IMR-90 (cell line): Measurements from ENCODE around the gene DNAJC27. TPM values are rescaled to one million over a fixed set of nuclear protein-coding genes. Genes with fewer than 3 reads are reported as not detected.

Experiments
- ATAC-seq: fragments of 200-7000 bp; cut with Tn5 transposase; 2 replicates; pipeline ENCODE4 v1.9.1; 2020; ENCODE audit warnings: low read depth, mild to moderate bottlenecking, moderate library complexity
- BruUV-seq: library from RNA; stranded (reverse); fragments of 400-500 nt; replicated peaks from 2 replicates; lab custom pipeline; 2021; lab: Mats Ljungman, UMichigan
- CTCF ChIA-PET: fragments of 300-600 bp; formaldehyde crosslinking; extraction: SDS; loops from one replicate; lab custom pipeline; 2021; ENCODE audit warnings: antibody characterized with exemption; lab: Yijun Ruan, JAX
- POLR2A ChIA-PET: fragments of 300-600 bp; sonication (Branson Sonifier 250); formaldehyde crosslinking; loops from one replicate; lab custom pipeline; 2022; ENCODE audit warnings: antibody characterized with exemption; ENCODE audit not compliant: unreplicated experiment; lab: Charles Lee
- DNase-seq: peaks from one replicate; pipeline ENCODE4 v3.0.0; 2013
- H2AFZ ChIP-seq: replicated peaks from 2 replicates; pipeline ENCODE3; 2013; ENCODE audit warnings: low read length, mild to moderate bottlenecking; ENCODE audit not compliant: poor library complexity
- H2AK5ac ChIP-seq: 2 replicates; pipeline ENCODE4 v1.6.1; 2013; ENCODE audit warnings: low read depth, low read length, inconsistent platforms
- H2AK9ac ChIP-seq: replicated peaks from 2 replicates; pipeline ENCODE3; 2013; ENCODE audit warnings: mild to moderate bottlenecking, low read depth, low read length, moderate library complexity; ENCODE audit not compliant: poor library complexity
- H2BK120ac ChIP-seq: 2 replicates; pipeline ENCODE4 v1.6.1; 2013; ENCODE audit warnings: low read depth, low read length, inconsistent platforms
- H2BK15ac ChIP-seq: 3 replicates; pipeline ENCODE4 v1.6.1; 2013; ENCODE audit warnings: low read depth, low read length, inconsistent platforms
- H2BK20ac ChIP-seq: 2 replicates; pipeline ENCODE4 v1.6.1; 2013; ENCODE audit warnings: low read depth, mild to moderate bottlenecking, inconsistent platforms, low read length, moderate library complexity
- H2BK5ac ChIP-seq: 2 replicates; pipeline ENCODE4 v1.6.1; 2013; ENCODE audit warnings: mild to moderate bottlenecking, low read depth, low read length, inconsistent platforms; ENCODE audit not compliant: poor library complexity, severe bottlenecking
- H3K14ac ChIP-seq: replicated peaks from 2 replicates; pipeline ENCODE4 v1.6.1; 2013; ENCODE audit warnings: low read depth, low read length, inconsistent platforms
- H3K18ac ChIP-seq: 2 replicates; pipeline ENCODE4 v1.6.1; 2013; ENCODE audit warnings: low read depth, low read length, control low read depth
- H3K23ac ChIP-seq: 2 replicates; pipeline ENCODE4 v1.6.1; 2013; ENCODE audit warnings: low read depth, low read length, inconsistent platforms
- H3K27ac ChIP-seq: 2 replicates; pipeline ENCODE4 v1.5.1; 2013; ENCODE audit warnings: mild to moderate bottlenecking, control low read depth, low read length; ENCODE audit not compliant: insufficient read depth
- H3K27me3 ChIP-seq: 2 replicates; pipeline ENCODE4 v1.6.1; 2013; ENCODE audit warnings: low read length; ENCODE audit not compliant: control insufficient read depth, insufficient read depth
- H3K36me3 ChIP-seq: 2 replicates; pipeline ENCODE4 v1.6.1; 2013; ENCODE audit warnings: low read length, mixed read lengths; ENCODE audit not compliant: control insufficient read depth, insufficient read depth
- H3K4ac ChIP-seq: 2 replicates; pipeline ENCODE4 v1.6.1; 2013; ENCODE audit warnings: low read depth, low read length, inconsistent platforms
- H3K4me1 ChIP-seq: 2 replicates; pipeline ENCODE4 v1.6.1; 2013; ENCODE audit warnings: low read length, mixed read lengths; ENCODE audit not compliant: control insufficient read depth, insufficient read depth
- H3K4me2 ChIP-seq: 2 replicates; pipeline ENCODE4 v1.6.1; 2013; ENCODE audit warnings: low read depth, mild to moderate bottlenecking, control low read depth, low read length, moderate library complexity
- H3K4me3 ChIP-seq: 2 replicates; pipeline ENCODE4 v1.5.1; 2013; ENCODE audit warnings: low read depth, mild to moderate bottlenecking, control low read depth, low read length, moderate library complexity; ENCODE audit not compliant: insufficient read depth
- H3K56ac ChIP-seq: 2 replicates; pipeline ENCODE4 v1.6.1; 2013; ENCODE audit warnings: low read length, inconsistent platforms; ENCODE audit not compliant: insufficient read depth; ENCODE audit errors: extremely low read depth
- H3K79me1 ChIP-seq, 2 experiments: 2 replicates each; pipeline ENCODE4 v1.6.1; 2013; ENCODE audit warnings: low read length in 2 of 2, inconsistent platforms in 1 of 2, low read depth in 1 of 2
- H3K9ac ChIP-seq: 2 replicates; pipeline ENCODE4 v1.6.1; 2013; ENCODE audit warnings: low read depth, low read length, control low read depth
- H3K9me1 ChIP-seq: 2 replicates; pipeline ENCODE4 v1.6.1; 2013; ENCODE audit warnings: low read length, inconsistent platforms; ENCODE audit not compliant: insufficient read depth
- H3K9me3 ChIP-seq: 2 replicates; pipeline ENCODE4 v1.6.1; 2013; ENCODE audit warnings: low read length; ENCODE audit not compliant: control insufficient read depth, insufficient read depth
- H4K20me1 ChIP-seq: 2 replicates; pipeline ENCODE4 v1.6.1; 2013; ENCODE audit warnings: low read length, inconsistent platforms; ENCODE audit not compliant: insufficient read depth
- H4K5ac ChIP-seq: 2 replicates; pipeline ENCODE4 v1.6.1; 2013; ENCODE audit warnings: mild to moderate bottlenecking, low read depth, low read length, control low read depth
- H4K8ac ChIP-seq, 2 experiments: 2 replicates each; pipeline ENCODE4 v1.6.1; 2013; ENCODE audit warnings: low read depth in 2 of 2, low read length in 2 of 2, control low read depth in 1 of 2, inconsistent platforms in 1 of 2
- H4K91ac ChIP-seq: 2 replicates; pipeline ENCODE4 v1.6.1; 2013; ENCODE audit warnings: low read depth, low read length, inconsistent platforms; ENCODE audit not compliant: insufficient read depth
- BHLHE40 ChIP-seq: fragments of 150-350 bp; IDR thresholded peaks from 2 replicates; pipeline ENCODE4 v1.6.1; 2016; ENCODE audit warnings: mild to moderate bottlenecking, low read depth, low read length
- CEBPB ChIP-seq: IDR thresholded peaks from 2 replicates; pipeline ENCODE4 v1.6.1; 2012; ENCODE audit warnings: low read depth, low read length, improper control_type of control experiment
- CHD1 ChIP-seq: IDR thresholded peaks from 2 replicates; pipeline ENCODE4 v1.6.1; 2012; ENCODE audit warnings: low read depth, low read length, improper control_type of control experiment
- CTCF ChIP-seq: conservative IDR thresholded peaks from 2 replicates; pipeline ENCODE4 v1.5.1; 2012; ENCODE audit warnings: mild to moderate bottlenecking, low read depth, low read length, improper control_type of control experiment
- ELK1 ChIP-seq: fragments of 150-350 bp; IDR thresholded peaks from 2 replicates; pipeline ENCODE4 v1.6.1; 2016; ENCODE audit warnings: low read depth, mild to moderate bottlenecking, low read length, moderate library complexity, borderline replicate concordance
- FOS ChIP-seq: fragments of 150-350 bp; IDR thresholded peaks from 2 replicates; pipeline ENCODE4 v1.6.1; 2016; ENCODE audit warnings: low read depth, low read length
- MAFK ChIP-seq: IDR thresholded peaks from 2 replicates; pipeline ENCODE4 v1.6.1; 2012; ENCODE audit warnings: low read depth, low read length, improper control_type of control experiment
- MAZ ChIP-seq: IDR thresholded peaks from 2 replicates; pipeline ENCODE4 v1.6.1; 2012; ENCODE audit warnings: low read depth, mild to moderate bottlenecking, low read length, improper control_type of control experiment, moderate library complexity, borderline replicate concordance
- MXI1 ChIP-seq: IDR thresholded peaks from 2 replicates; pipeline ENCODE4 v1.6.1; 2012; ENCODE audit warnings: low read depth, mild to moderate bottlenecking, low read length, moderate library complexity, borderline replicate concordance
- NFE2L2 ChIP-seq: fragments of 150-350 bp; IDR thresholded peaks from 2 replicates; pipeline ENCODE4 v1.6.1; 2016; ENCODE audit warnings: low read depth, mild to moderate bottlenecking, low read length
- POLR2A ChIP-seq: IDR thresholded peaks from 2 replicates; pipeline ENCODE4 v1.6.1; 2012; ENCODE audit warnings: mild to moderate bottlenecking, low read depth, low read length
- RAD21 ChIP-seq: IDR thresholded peaks from 2 replicates; pipeline ENCODE4 v1.6.1; 2012; ENCODE audit warnings: low read length, improper control_type of control experiment
- RCOR1 ChIP-seq: IDR thresholded peaks from 2 replicates; pipeline ENCODE4 v1.6.1; 2012; ENCODE audit warnings: mild to moderate bottlenecking, low read length, improper control_type of control experiment; ENCODE audit not compliant: insufficient replicate concordance
- RFX5 ChIP-seq: IDR thresholded peaks from 2 replicates; pipeline ENCODE4 v1.8.0; 2012; ENCODE audit warnings: low read depth, mild to moderate bottlenecking, low read length, moderate library complexity
- SMC3 ChIP-seq: fragments of 150-350 bp; IDR thresholded peaks from 2 replicates; pipeline ENCODE4 v1.6.1; 2016; ENCODE audit warnings: low read depth, mild to moderate bottlenecking, antibody characterized with exemption, low read length, moderate library complexity
- USF2 ChIP-seq: fragments of 150-350 bp; IDR thresholded peaks from 2 replicates; pipeline ENCODE4 v1.6.1; 2017; ENCODE audit warnings: mild to moderate bottlenecking, antibody characterized with exemption, low read length, low read depth
- WGBS, 2 experiments: methylation state at CpG; one replicate each; pipeline versions ENCODE4 v1.1.5 to v1.1.7; 2013; ENCODE audit warnings: missing lambda C conversion rate in 2 of 2; ENCODE audit not compliant: insufficient read length in 1 of 2; ENCODE audit errors: extremely low coverage in 2 of 2; 5-methylcytosine and 5-hydroxymethylcytosine counted together
- dilution Hi-C: fragments of 300-500 bp; cut with HindIII; formaldehyde crosslinking; loops from one replicate; pipeline ENCODE4 v1.14.3; 2018; ENCODE audit warnings: low sequenced_read_pairs; ENCODE audit not compliant: unreplicated experiment
- in situ Hi-C: fragments of 300-500 bp; cut with MboI; formaldehyde crosslinking; loops from 3 replicates; pipeline ENCODE4 v1.14.3; 2019; ENCODE audit warnings: low sequenced_read_pairs, inconsistent platforms, mixed read lengths
- intact Hi-C: fragments of 100-400 bp; cut with micrococcal nuclease; formaldehyde crosslinking; loops from 2 replicates; pipeline ENCODE4 v1.10.0; 2022
- polyA plus RNA-seq, 3 experiments: library from polyadenylated mRNA; depleted of rRNA; stranded (reverse); fragments of >200 nt; gene quantifications; 2 replicates each; pipeline ENCODE4 v1.2.3, GENCODE V29; 2012; ENCODE audit warnings: low replicate concordance in 1 of 3
- total RNA-seq: library from RNA; depleted of rRNA; stranded (reverse); fragments of >200 nt; gene quantifications from 2 replicates; pipeline ENCODE4 v1.2.3, GENCODE V29; 2012

DNAJC27 gene
- total and polyA plus RNA-seq, 2 of the 4 experiments (the other 2 are of a cell fraction), result 1.6 to 2.0 TPM

GRCh38 chr2:24957221-24957620 is 14.5 kb downstream of the DNAJC27 start:
- H3K23ac ChIP-seq, result no peak overlapping the region
- no peak overlapping the region for H3K27ac ChIP-seq
- no peak overlapping the region for H2BK15ac ChIP-seq
- no peak overlapping the region for H3K4ac ChIP-seq
- no peak overlapping the region for H3K56ac ChIP-seq
- BruUV-seq, result no TSS peak
- in situ Hi-C loops (no loop called here), intact Hi-C loops (no loop called here), dilution Hi-C loops (no loop called here)
- TF ChIP-seq ELK1, result no peak
- TF ChIP-seq SMC3, result no peak
- TF ChIP-seq MXI1, result no peak
- no peak for TF ChIP-seq RCOR1
- no peak for TF ChIP-seq POLR2A
- no peak for TF ChIP-seq CTCF
- no peak for TF ChIP-seq NFE2L2
- TF ChIP-seq CHD1, result no peak
- no peak for TF ChIP-seq CEBPB
- TF ChIP-seq USF2, result no peak
- no peak for TF ChIP-seq BHLHE40
- TF ChIP-seq RAD21, result no peak
- TF ChIP-seq MAFK, result no peak
- TF ChIP-seq MAZ, result no peak
- TF ChIP-seq RFX5, result no peak
- TF ChIP-seq FOS, result no peak
- H3K9me1 ChIP-seq, result no peaks in the 10 kb centered on the region
- 0 out of 2 replicates have a peak, but pooled peaks cover 2% of the 10 kb centered on the region for H3K9me3 ChIP-seq
- no peak overlapping the region for H2AK9ac ChIP-seq
- no peaks in the 10 kb centered on the region for H4K20me1 ChIP-seq
- DNase-seq (no peak), ATAC-seq (no peak)
- peaks cover 26% of the 10 kb centered on the region for H3K36me3 ChIP-seq
- H2BK120ac ChIP-seq, result no peak overlapping the region
- H3K27me3 ChIP-seq, result no peaks in the 10 kb centered on the region
- H2AK5ac ChIP-seq, result no peak overlapping the region
- no CpG with 5 or more reads among the region's 1 CpG for WGBS, 2 experiments
- H3K4me2 ChIP-seq, result no peak overlapping the region
- no peak overlapping the region for H4K8ac ChIP-seq
- no peak overlapping the region for H2BK5ac ChIP-seq
- H3K79me1 ChIP-seq, result 0 out of 4 replicates have a peak, but pooled peaks cover 0 to 3% of the 10 kb centered on the region in 2 experiments
- H4K91ac ChIP-seq, result no peak overlapping the region
- no peak overlapping the region for H3K4me3 ChIP-seq
- H2BK20ac ChIP-seq, result no peak overlapping the region
- no peak overlapping the region for H2AFZ ChIP-seq
- no peak overlapping the region for H3K9ac ChIP-seq
- H3K4me1 ChIP-seq, result no peaks in the 10 kb centered on the region
- ChIA-PET CTCF (no interaction called here), POLR2A (no interaction called here)
- H3K18ac ChIP-seq, result no peak overlapping the region
- H3K14ac ChIP-seq, result no peak overlapping the region
- H4K5ac ChIP-seq, result no peak overlapping the region
